GM21576 (cell line): ENCODE results near the gene GYPC.
"Not testable (repeated sequence)": the region's sequence is repeated elsewhere in the genome, so short reads cannot be mapped to it uniquely, and the experiment has no call there.

ENCODE experiments used
- ATAC-seq: cut with Tn5 transposase; IDR thresholded peaks from one replicate; pipeline ENCODE4 v1.9.1; 2021; ENCODE audit warnings: mild to moderate bottlenecking, moderate library complexity; ENCODE audit not compliant: unreplicated experiment

Gene GYPC

GRCh38 chr2:126696644-126697520 is 40.9 kb downstream of the GYPC start:
- ATAC-seq, result no peak

GRCh38 chr2:126698376-126698775 is 42.4 kb downstream of the GYPC start:
- no peak for ATAC-seq

- ATAC-seq, result no peak
Observed at GRCh38 chr2:126699018-126699417, 43.1 kb downstream of the GYPC start.

- no peak for ATAC-seq
Observed at GRCh38 chr2:126699716-126700581, 44.0 kb downstream of the GYPC start.

- ATAC-seq, result no peak
Observed at GRCh38 chr2:126700677-126701076, 44.7 kb downstream of the GYPC start.

- no peak for ATAC-seq
Observed at GRCh38 chr2:126703311-126703710, 47.4 kb downstream of the GYPC start.

GRCh38 chr2:126704434-126705160 is 48.6 kb downstream of the GYPC start:
- ATAC-seq, result no peak

- no peak for ATAC-seq
Observed at GRCh38 chr2:126707191-126707590, 51.2 kb downstream of the GYPC start.

GRCh38 chr2:126707941-126708340 is 52.0 kb downstream of the GYPC start:
- ATAC-seq, result no peak

GRCh38 chr2:126714191-126714965 is 58.4 kb downstream of the GYPC start:
- no peak for ATAC-seq

- no peak for ATAC-seq
Observed at GRCh38 chr2:126715111-126715510, 59.2 kb downstream of the GYPC start.

GRCh38 chr2:126715576-126716406 is 59.8 kb downstream of the GYPC start:
- ATAC-seq, result no peak

- not testable (repeated sequence) for ATAC-seq
Observed at GRCh38 chr2:126717277-126717676, 61.3 kb downstream of the GYPC start.

- no peak for ATAC-seq
Observed at GRCh38 chr2:126717928-126718327, 62.0 kb downstream of the GYPC start.

- ATAC-seq, result no peak
Observed at GRCh38 chr2:126719191-126719832, 63.4 kb downstream of the GYPC start.

- ATAC-seq, result no peak
Observed at GRCh38 chr2:126719833-126720351, 63.9 kb downstream of the GYPC start.

GRCh38 chr2:126720638-126721037 is 64.7 kb downstream of the GYPC start:
- ATAC-seq, result no peak

GRCh38 chr2:126722081-126722480 is 66.1 kb downstream of the GYPC start:
- no peak for ATAC-seq

- ATAC-seq, result no peak
Observed at GRCh38 chr2:126722546-126722945, 66.6 kb downstream of the GYPC start.
